HepG2 (cell line): ENCODE results near the gene WDR82. TPM values are rescaled to one million over a fixed set of nuclear protein-coding genes. Genes with fewer than 3 reads are reported as not detected.
A peak's percentile ranks its signal among the peaks of the same experiment; 100 is the strongest.

Experiments
- ATRX ChIP-seq: sonication (generic); formaldehyde crosslinking; IDR thresholded peaks from 2 replicates; pipeline ENCODE4 v1.4.0; 2020; ENCODE audit warnings: missing genetic modification reagents, borderline replicate concordance
- KAT8 ChIP-seq: IDR thresholded peaks from 2 replicates; pipeline ENCODE4 v1.6.1; 2016; ENCODE audit warnings: missing genetic modification reagents, missing compliant biosample characterization
- MTA1 ChIP-seq: sonication (generic); formaldehyde crosslinking; IDR thresholded peaks from 2 replicates; pipeline ENCODE4 v1.4.0; 2020; ENCODE audit warnings: missing genetic modification reagents, mild to moderate bottlenecking, borderline replicate concordance
- RAD51 ChIP-seq: fragments of 450-650 bp; IDR thresholded peaks from 2 replicates; pipeline ENCODE4 v1.6.1; 2016; ENCODE audit warnings: borderline replicate concordance
- RBFOX2 ChIP-seq: fragments of 200-400 bp; formaldehyde crosslinking; IDR thresholded peaks from 2 replicates; pipeline ENCODE4 v1.6.1; 2017; ENCODE audit warnings: low read depth, mild to moderate bottlenecking, low read length
- TEAD3 ChIP-seq: optimal IDR thresholded peaks from 2 replicates; pipeline ENCODE3; 2016; ENCODE audit warnings: borderline replicate concordance
- ZNF263 ChIP-seq: sonication (generic); formaldehyde crosslinking; IDR thresholded peaks from 2 replicates; pipeline ENCODE4 v1.4.0; 2020; ENCODE audit warnings: missing genetic modification reagents
- ZNF547 ChIP-seq: sonication (generic); formaldehyde crosslinking; IDR thresholded peaks from 2 replicates; pipeline ENCODE4 v1.5.1; 2020; ENCODE audit warnings: mild to moderate bottlenecking, missing genetic modification reagents
- polyA plus RNA-seq, 8 experiments: library from polyadenylated mRNA; depleted of rRNA in 3 of 8; stranded (reverse) in 7 of 8; unstranded in 1 of 8; fragments of >200 nt; fragmentation: Illumina TruSeq in 4 of 8; extraction: Trizol in 4 of 8; gene quantifications; 2 replicates each; pipeline versions ENCODE4 v1.2.1 to v1.2.3, GENCODE V29; 2011 to 2016; ENCODE audit warnings: low read depth in 4 of 8, missing spikeins in 1 of 8, mixed read lengths in 1 of 8; ENCODE audit not compliant: insufficient read depth in 1 of 8
- total RNA-seq, 5 experiments: library from RNA; depleted of rRNA; stranded (reverse); fragments of >200 nt; fragmentation: Illumina TruSeq; extraction: Trizol; gene quantifications; 2 replicates each; pipeline ENCODE4 v1.2.3, GENCODE V29; 2016; ENCODE audit warnings: low read depth in 1 of 5
- TF ChIP-seq, protein P1 (sequence below): sonication (generic); formaldehyde crosslinking; IDR thresholded peaks from 2 replicates; pipeline ENCODE4 v1.8.0; 2023; ENCODE audit warnings: mild to moderate bottlenecking, missing genetic modification reagents
- TF ChIP-seq, protein P2 (sequence below), 2 experiments: sonication (generic) in 1 of 2; formaldehyde crosslinking in 1 of 2; IDR thresholded peaks; 2 replicates each; pipeline versions ENCODE4 v1.4.0 to v1.6.1; 2016 to 2020; ENCODE audit warnings: borderline replicate concordance in 1 of 2, low read depth in 1 of 2, mild to moderate bottlenecking in 1 of 2, missing genetic modification reagents in 1 of 2
- TF ChIP-seq, protein P3 (sequence below): sonication (generic); formaldehyde crosslinking; IDR thresholded peaks from 2 replicates; pipeline ENCODE4 v1.9.0; 2021; ENCODE audit warnings: mild to moderate bottlenecking, missing genetic modification reagents

Gene WDR82
- total and polyA plus RNA-seq, 2 of the 13 experiments (the other 11 are each of a cell fraction or from before 2014, with no cell fraction given), result 39.1 to 59.5 TPM

DNA sequence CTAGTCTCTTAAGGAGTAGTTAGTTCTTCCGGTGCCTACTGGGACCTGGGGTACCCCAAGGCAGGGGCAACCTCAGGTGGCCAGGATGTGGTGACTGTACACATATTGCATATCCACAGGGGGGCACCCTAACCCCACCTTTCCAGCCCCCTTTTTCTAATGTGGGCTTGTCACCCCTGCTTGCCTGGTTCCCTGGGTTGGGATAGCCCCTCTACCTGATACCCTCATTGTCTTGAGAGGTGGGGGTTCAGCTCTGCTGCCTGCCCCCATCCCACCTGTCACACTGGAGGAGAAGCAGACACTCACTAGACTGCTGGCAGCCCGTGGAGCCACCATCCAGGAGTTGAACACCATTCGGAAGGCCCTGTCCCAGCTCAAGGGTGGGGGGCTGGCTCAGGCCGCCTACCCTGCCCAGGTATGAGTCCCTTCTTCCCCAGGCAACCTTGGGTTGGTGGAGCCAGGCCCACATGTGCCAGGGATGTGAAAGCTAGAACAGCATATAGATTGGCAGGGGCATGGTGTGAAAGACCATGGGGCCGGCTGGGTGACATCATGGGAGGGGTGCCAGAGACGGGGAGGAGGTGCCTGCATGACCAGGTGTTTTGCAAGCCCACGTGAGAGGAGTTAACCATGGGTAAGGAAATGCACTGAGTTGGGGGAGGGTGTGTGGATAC, 13.2 kb upstream of the WDR82 start (continued):
- TF ChIP-seq MTA1 (no peak), RAD51 (no peak), ZNF263 (CRISPR knock-in tag) (no peak), KAT8 (CRISPR knock-in tag) (no peak), ZNF547 (CRISPR knock-in tag) (peak; percentile 55; the same call in 1 of the 2 replicates), RBFOX2 (no peak), TEAD3 (CRISPR knock-in tag) (peak; percentile 8), ATRX (CRISPR knock-in tag) (no peak)
- TF ChIP-seq, protein P1, sequence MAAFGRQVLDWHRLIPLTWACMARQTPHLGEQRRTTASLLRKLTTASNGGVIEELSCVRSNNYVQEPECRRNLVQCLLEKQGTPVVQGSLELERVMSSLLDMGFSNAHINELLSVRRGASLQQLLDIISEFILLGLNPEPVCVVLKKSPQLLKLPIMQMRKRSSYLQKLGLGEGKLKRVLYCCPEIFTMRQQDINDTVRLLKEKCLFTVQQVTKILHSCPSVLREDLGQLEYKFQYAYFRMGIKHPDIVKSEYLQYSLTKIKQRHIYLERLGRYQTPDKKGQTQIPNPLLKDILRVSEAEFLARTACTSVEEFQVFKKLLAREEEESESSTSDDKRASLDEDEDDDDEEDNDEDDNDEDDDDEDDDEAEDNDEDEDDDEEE (CRISPR knock-in tag), result peak; percentile 52; the same call in 1 of the 2 replicates
- TF ChIP-seq, protein P2, sequence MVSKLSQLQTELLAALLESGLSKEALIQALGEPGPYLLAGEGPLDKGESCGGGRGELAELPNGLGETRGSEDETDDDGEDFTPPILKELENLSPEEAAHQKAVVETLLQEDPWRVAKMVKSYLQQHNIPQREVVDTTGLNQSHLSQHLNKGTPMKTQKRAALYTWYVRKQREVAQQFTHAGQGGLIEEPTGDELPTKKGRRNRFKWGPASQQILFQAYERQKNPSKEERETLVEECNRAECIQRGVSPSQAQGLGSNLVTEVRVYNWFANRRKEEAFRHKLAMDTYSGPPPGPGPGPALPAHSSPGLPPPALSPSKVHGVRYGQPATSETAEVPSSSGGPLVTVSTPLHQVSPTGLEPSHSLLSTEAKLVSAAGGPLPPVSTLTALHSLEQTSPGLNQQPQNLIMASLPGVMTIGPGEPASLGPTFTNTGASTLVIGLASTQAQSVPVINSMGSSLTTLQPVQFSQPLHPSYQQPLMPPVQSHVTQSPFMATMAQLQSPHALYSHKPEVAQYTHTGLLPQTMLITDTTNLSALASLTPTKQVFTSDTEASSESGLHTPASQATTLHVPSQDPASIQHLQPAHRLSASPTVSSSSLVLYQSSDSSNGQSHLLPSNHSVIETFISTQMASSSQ (IDR thresholded peaks at IDR 0.05; ENCODE audit: low read depth), result no peak
- TF ChIP-seq, protein P2 (CRISPR knock-in tag; IDR thresholded peaks at IDR 0.05; ENCODE audit: borderline replicate concordance), result 0 out of 2 replicates have a peak, but pooled peaks have one; percentile 33
- TF ChIP-seq, protein P3, sequence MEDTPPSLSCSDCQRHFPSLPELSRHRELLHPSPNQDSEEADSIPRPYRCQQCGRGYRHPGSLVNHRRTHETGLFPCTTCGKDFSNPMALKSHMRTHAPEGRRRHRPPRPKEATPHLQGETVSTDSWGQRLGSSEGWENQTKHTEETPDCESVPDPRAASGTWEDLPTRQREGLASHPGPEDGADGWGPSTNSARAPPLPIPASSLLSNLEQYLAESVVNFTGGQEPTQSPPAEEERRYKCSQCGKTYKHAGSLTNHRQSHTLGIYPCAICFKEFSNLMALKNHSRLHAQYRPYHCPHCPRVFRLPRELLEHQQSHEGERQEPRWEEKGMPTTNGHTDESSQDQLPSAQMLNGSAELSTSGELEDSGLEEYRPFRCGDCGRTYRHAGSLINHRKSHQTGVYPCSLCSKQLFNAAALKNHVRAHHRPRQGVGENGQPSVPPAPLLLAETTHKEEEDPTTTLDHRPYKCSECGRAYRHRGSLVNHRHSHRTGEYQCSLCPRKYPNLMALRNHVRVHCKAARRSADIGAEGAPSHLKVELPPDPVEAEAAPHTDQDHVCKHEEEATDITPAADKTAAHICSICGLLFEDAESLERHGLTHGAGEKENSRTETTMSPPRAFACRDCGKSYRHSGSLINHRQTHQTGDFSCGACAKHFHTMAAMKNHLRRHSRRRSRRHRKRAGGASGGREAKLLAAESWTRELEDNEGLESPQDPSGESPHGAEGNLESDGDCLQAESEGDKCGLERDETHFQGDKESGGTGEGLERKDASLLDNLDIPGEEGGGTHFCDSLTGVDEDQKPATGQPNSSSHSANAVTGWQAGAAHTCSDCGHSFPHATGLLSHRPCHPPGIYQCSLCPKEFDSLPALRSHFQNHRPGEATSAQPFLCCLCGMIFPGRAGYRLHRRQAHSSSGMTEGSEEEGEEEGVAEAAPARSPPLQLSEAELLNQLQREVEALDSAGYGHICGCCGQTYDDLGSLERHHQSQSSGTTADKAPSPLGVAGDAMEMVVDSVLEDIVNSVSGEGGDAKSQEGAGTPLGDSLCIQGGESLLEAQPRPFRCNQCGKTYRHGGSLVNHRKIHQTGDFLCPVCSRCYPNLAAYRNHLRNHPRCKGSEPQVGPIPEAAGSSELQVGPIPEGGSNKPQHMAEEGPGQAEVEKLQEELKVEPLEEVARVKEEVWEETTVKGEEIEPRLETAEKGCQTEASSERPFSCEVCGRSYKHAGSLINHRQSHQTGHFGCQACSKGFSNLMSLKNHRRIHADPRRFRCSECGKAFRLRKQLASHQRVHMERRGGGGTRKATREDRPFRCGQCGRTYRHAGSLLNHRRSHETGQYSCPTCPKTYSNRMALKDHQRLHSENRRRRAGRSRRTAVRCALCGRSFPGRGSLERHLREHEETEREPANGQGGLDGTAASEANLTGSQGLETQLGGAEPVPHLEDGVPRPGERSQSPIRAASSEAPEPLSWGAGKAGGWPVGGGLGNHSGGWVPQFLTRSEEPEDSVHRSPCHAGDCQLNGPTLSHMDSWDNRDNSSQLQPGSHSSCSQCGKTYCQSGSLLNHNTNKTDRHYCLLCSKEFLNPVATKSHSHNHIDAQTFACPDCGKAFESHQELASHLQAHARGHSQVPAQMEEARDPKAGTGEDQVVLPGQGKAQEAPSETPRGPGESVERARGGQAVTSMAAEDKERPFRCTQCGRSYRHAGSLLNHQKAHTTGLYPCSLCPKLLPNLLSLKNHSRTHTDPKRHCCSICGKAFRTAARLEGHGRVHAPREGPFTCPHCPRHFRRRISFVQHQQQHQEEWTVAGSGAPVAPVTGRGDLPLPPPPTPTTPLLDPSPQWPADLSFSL (CRISPR knock-in tag), result no peak
